Astrocyte (in vitro differentiated cells and primary cell): Measurements from ENCODE around the gene MMEL1.
"Not testable (repeated sequence)": the region's sequence is repeated elsewhere in the genome, so short reads cannot be mapped to it uniquely, and the experiment has no call there.

Source experiments
- EZH2 ChIP-seq: IDR thresholded peaks from 2 replicates; pipeline ENCODE4 v1.6.1; 2012; ENCODE audit warnings: mild to moderate bottlenecking, low read length, inconsistent platforms; ENCODE audit not compliant: insufficient read depth
- TF ChIP-seq, protein P1 (sequence below): IDR thresholded peaks from 2 replicates; pipeline ENCODE4 v1.5.1; 2011; ENCODE audit warnings: low read depth, mild to moderate bottlenecking, inconsistent platforms, low read length, moderate library complexity; ENCODE audit not compliant: insufficient read depth

DNA sequence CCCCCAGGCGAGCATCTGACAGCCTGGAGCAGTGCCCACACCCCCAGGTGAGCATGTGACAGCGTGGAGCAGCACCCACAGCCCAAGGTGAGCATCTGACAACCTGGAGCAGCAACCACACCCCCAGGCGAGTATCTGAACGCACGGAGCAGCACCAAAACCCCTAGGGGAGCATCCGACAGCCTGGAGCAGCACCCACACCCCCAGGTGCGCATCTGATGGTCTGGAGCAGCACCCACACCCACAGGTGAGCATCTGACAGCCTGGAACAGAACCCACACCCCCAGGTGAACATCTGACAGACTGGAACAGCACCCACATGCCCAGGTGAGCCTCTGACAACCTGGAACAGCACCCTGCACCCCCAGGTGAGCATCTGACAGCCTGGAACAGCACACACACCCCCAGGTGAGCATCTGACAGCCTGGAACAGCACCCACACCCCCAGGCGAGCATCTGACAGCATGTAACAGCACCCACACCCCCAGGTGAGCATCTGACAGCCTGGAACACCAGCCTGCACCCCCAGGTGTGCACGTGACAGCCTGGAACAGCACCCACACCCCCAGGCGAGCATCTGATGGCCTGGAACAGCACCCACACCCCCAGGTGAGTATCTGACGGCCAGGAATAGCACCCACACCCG, 20.2 kb upstream of the MMEL1 start:
- TF ChIP-seq, protein P1, sequence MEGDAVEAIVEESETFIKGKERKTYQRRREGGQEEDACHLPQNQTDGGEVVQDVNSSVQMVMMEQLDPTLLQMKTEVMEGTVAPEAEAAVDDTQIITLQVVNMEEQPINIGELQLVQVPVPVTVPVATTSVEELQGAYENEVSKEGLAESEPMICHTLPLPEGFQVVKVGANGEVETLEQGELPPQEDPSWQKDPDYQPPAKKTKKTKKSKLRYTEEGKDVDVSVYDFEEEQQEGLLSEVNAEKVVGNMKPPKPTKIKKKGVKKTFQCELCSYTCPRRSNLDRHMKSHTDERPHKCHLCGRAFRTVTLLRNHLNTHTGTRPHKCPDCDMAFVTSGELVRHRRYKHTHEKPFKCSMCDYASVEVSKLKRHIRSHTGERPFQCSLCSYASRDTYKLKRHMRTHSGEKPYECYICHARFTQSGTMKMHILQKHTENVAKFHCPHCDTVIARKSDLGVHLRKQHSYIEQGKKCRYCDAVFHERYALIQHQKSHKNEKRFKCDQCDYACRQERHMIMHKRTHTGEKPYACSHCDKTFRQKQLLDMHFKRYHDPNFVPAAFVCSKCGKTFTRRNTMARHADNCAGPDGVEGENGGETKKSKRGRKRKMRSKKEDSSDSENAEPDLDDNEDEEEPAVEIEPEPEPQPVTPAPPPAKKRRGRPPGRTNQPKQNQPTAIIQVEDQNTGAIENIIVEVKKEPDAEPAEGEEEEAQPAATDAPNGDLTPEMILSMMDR = not testable (repeated sequence)
- TF ChIP-seq EZH2 = not testable (repeated sequence)
